Spinal cord (tissue), 10 donors: Measurements from ENCODE around the gene ERBIN. TPM values are rescaled to one million over a fixed set of nuclear protein-coding genes. Genes with fewer than 3 reads are reported as not detected.
"Not testable (repeated sequence)": the region's sequence is repeated elsewhere in the genome, so short reads cannot be mapped to it uniquely, and the experiment has no call there.

Source experiments
- DNase-seq, 6 donors: peaks; one replicate each; pipeline versions ENCODE4 v3.0.0 to v3.0.0-alpha.2; 2013 to 2015; ENCODE audit warnings: low spot score in 6 of 6, low read depth in 4 of 6
- H3K27ac ChIP-seq: one replicate; pipeline ENCODE4 v1.5.1; 2013; ENCODE audit warnings: low read depth, low read length, control low read depth
- H3K27me3 ChIP-seq: one replicate; pipeline ENCODE4 v1.6.1; 2013; ENCODE audit warnings: low read length; ENCODE audit not compliant: control insufficient read depth, insufficient read depth
- H3K36me3 ChIP-seq: one replicate; pipeline ENCODE4 v1.6.1; 2013; ENCODE audit warnings: low read length; ENCODE audit not compliant: control insufficient read depth, insufficient read depth
- H3K4me1 ChIP-seq: one replicate; pipeline ENCODE4 v1.6.1; 2013; ENCODE audit warnings: low read length; ENCODE audit not compliant: control insufficient read depth, insufficient read depth
- H3K4me3 ChIP-seq: one replicate; pipeline ENCODE4 v1.5.1; 2013; ENCODE audit warnings: low read depth, low read length, control low read depth
- H3K9me3 ChIP-seq: one replicate; pipeline ENCODE4 v1.6.1; 2013; ENCODE audit warnings: low read length; ENCODE audit not compliant: control insufficient read depth, insufficient read depth
- WGBS: methylation state at CpG from one replicate; pipeline ENCODE4 v1.1.5; 2013; ENCODE audit warnings: missing lambda C conversion rate; ENCODE audit not compliant: insufficient coverage; 5-methylcytosine and 5-hydroxymethylcytosine counted together
- polyA plus RNA-seq, 2 donors: library from polyadenylated mRNA; unstranded; fragments of 120-200 nt; gene quantifications; one replicate each; pipeline ENCODE4 v1.2.1, GENCODE V29; 2013; ENCODE audit not compliant: insufficient read length in 2 of 2
- total RNA-seq, 2 donors: library from RNA; depleted of rRNA in 1 of 2; stranded (reverse); fragments of 120-200 nt in 1 of 2; fragments of >200 nt in 1 of 2; gene quantifications; one replicate each; pipeline versions ENCODE4 v1.2.3 to v1.2.4, GENCODE V29; 2013 to 2014
- donor health status: healthy.

The ERBIN gene
- total and polyA plus RNA-seq, 4 donors = 47.2 to 137 (median 66.0) TPM

- Histone ChIP-seq H3K27ac (no peak overlapping the region), H3K27me3 (no peaks in the 10 kb centered on the region), H3K4me3 (no peak overlapping the region), H3K36me3 (no peaks in the 10 kb centered on the region), H3K9me3 (no peaks in the 10 kb centered on the region), H3K4me1 (no peaks in the 10 kb centered on the region)
- WGBS = no CpG with 5 or more reads among the region's 1 CpG
- no peak for DNase-seq
Observed at GRCh38 chr5:66057239-66057638, 130.9 kb downstream of the ERBIN start.

GRCh38 chr5:66061320-66061719 is 134.9 kb downstream of the ERBIN start:
- 100% methylated on average over 1 of the region's 3 CpGs for WGBS
- H3K27me3 ChIP-seq, H3K36me3 ChIP-seq, DNase-seq, H3K4me1 ChIP-seq, H3K9me3 ChIP-seq, H3K27ac ChIP-seq, H3K4me3 ChIP-seq: not testable (repeated sequence)

- H3K36me3 ChIP-seq, H3K27ac ChIP-seq, H3K4me1 ChIP-seq, H3K4me3 ChIP-seq, H3K27me3 ChIP-seq, H3K9me3 ChIP-seq, DNase-seq: not testable (repeated sequence)
- 95% methylated on average over 13 of the region's 13 CpGs for WGBS
Observed at GRCh38 chr5:66063061-66063460, 136.7 kb downstream of the ERBIN start.

GRCh38 chr5:66066826-66067225 is 140.5 kb downstream of the ERBIN start:
- Histone ChIP-seq H3K27ac (no peak overlapping the region), H3K27me3 (no peaks in the 10 kb centered on the region), H3K4me1 (no peaks in the 10 kb centered on the region), H3K9me3 (no peaks in the 10 kb centered on the region), H3K4me3 (no peak overlapping the region), H3K36me3 (no peaks in the 10 kb centered on the region)
- no CpG with 5 or more reads among the region's 2 CpGs for WGBS
- no peak for DNase-seq

GRCh38 chr5:66072031-66072430 is 145.7 kb downstream of the ERBIN start:
- Histone ChIP-seq H3K36me3 (no peaks in the 10 kb centered on the region), H3K9me3 (no peaks in the 10 kb centered on the region), H3K27ac (no peak overlapping the region), H3K4me1 (no peaks in the 10 kb centered on the region), H3K27me3 (no peaks in the 10 kb centered on the region), H3K4me3 (no peak overlapping the region)
- WGBS = no CpG with 5 or more reads among the region's 1 CpG
- DNase-seq = no peak

GRCh38 chr5:66074901-66075300 is 148.5 kb downstream of the ERBIN start:
- no peaks in the 10 kb centered on the region for H3K27me3 ChIP-seq

GRCh38 chr5:66080664-66081063 is 154.3 kb downstream of the ERBIN start:
- Histone ChIP-seq H3K27me3 (no peaks in the 10 kb centered on the region), H3K27ac (no peak overlapping the region), H3K9me3 (no peaks in the 10 kb centered on the region), H3K4me3 (no peak overlapping the region), H3K4me1 (no peaks in the 10 kb centered on the region), H3K36me3 (no peaks in the 10 kb centered on the region)
- no peak for DNase-seq
- WGBS = no CpG with 5 or more reads among the region's 2 CpGs

More at GRCh38 chr5:66074901-66075300, 148.5 kb downstream of the ERBIN start:
- H3K4me1 ChIP-seq = no peaks in the 10 kb centered on the region
- H3K27ac ChIP-seq = no peak overlapping the region
- no peaks in the 10 kb centered on the region for H3K9me3 ChIP-seq
- H3K36me3 ChIP-seq = no peaks in the 10 kb centered on the region
- DNase-seq = peak in 1 of 6 donors; percentile 3
- no peak overlapping the region for H3K4me3 ChIP-seq

- Histone ChIP-seq H3K27ac (no peak overlapping the region), H3K4me3 (no peak overlapping the region), H3K27me3 (no peaks in the 10 kb centered on the region), H3K4me1 (no peaks in the 10 kb centered on the region), H3K9me3 (peaks cover 5% of the 10 kb centered on the region), H3K36me3 (no peaks in the 10 kb centered on the region)
- DNase-seq = no peak
- 100% methylated on average over 1 of the region's 2 CpGs for WGBS
Observed at GRCh38 chr5:66089384-66089783, 163.0 kb downstream of the ERBIN start.

GRCh38 chr5:66100851-66101250 is 174.5 kb downstream of the ERBIN start:
- WGBS = no CpG with 5 or more reads among the region's 2 CpGs
- H3K9me3 ChIP-seq = peaks cover 5% of the 10 kb centered on the region
- no peaks in the 10 kb centered on the region for H3K36me3 ChIP-seq
- DNase-seq = no peak
- no peaks in the 10 kb centered on the region for H3K4me1 ChIP-seq
- H3K27me3 ChIP-seq = no peaks in the 10 kb centered on the region
- no peak overlapping the region for H3K4me3 ChIP-seq
- H3K27ac ChIP-seq = no peak overlapping the region

- no peak for DNase-seq
- WGBS = 40% methylated on average over 2 of the region's 2 CpGs
Observed at GRCh38 chr5:66113160-66113559, 186.8 kb downstream of the ERBIN start.

More at GRCh38 chr5:66113160-66113559, 186.8 kb downstream of the ERBIN start:
- Histone ChIP-seq H3K36me3 (no peaks in the 10 kb centered on the region), H3K9me3 (no peaks in the 10 kb centered on the region), H3K27ac (no peak overlapping the region), H3K27me3 (no peaks in the 10 kb centered on the region), H3K4me3 (no peak overlapping the region), H3K4me1 (no peaks in the 10 kb centered on the region)
